Hepatocyte (in vitro differentiated cells): ENCODE results near the gene MAP4K2.

Experiments used
- CTCF ChIP-seq: fragments of 200-600 bp; sonication (generic); IDR thresholded peaks from 2 replicates; pipeline ENCODE4 v1.5.1; 2016; ENCODE audit warnings: antibody characterized with exemption, mild to moderate bottlenecking; ENCODE audit not compliant: poor library complexity
- EZH2 ChIP-seq: fragments of 200-600 bp; sonication (generic); IDR thresholded peaks from 2 replicates; pipeline ENCODE4 v1.6.1; 2016; ENCODE audit warnings: antibody characterized with exemption, mild to moderate bottlenecking, borderline replicate concordance

- TF ChIP-seq CTCF (no peak), EZH2 (no peak)
Measured at GRCh38 chr11:64792482-64792881, 10.5 kb downstream of the MAP4K2 start.
